Measurements from ENCODE around the gene FLVCR2.

GRCh38 chr14:75566321-75566720 lies 12.1 kb upstream of the FLVCR2 start:
- TF ChIP-seq, protein P1, sequence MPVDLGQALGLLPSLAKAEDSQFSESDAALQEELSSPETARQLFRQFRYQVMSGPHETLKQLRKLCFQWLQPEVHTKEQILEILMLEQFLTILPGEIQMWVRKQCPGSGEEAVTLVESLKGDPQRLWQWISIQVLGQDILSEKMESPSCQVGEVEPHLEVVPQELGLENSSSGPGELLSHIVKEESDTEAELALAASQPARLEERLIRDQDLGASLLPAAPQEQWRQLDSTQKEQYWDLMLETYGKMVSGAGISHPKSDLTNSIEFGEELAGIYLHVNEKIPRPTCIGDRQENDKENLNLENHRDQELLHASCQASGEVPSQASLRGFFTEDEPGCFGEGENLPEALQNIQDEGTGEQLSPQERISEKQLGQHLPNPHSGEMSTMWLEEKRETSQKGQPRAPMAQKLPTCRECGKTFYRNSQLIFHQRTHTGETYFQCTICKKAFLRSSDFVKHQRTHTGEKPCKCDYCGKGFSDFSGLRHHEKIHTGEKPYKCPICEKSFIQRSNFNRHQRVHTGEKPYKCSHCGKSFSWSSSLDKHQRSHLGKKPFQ (tag by site-specific recombination; IDR thresholded peaks at IDR 0.05), result no peak
- TF ChIP-seq, protein P2, sequence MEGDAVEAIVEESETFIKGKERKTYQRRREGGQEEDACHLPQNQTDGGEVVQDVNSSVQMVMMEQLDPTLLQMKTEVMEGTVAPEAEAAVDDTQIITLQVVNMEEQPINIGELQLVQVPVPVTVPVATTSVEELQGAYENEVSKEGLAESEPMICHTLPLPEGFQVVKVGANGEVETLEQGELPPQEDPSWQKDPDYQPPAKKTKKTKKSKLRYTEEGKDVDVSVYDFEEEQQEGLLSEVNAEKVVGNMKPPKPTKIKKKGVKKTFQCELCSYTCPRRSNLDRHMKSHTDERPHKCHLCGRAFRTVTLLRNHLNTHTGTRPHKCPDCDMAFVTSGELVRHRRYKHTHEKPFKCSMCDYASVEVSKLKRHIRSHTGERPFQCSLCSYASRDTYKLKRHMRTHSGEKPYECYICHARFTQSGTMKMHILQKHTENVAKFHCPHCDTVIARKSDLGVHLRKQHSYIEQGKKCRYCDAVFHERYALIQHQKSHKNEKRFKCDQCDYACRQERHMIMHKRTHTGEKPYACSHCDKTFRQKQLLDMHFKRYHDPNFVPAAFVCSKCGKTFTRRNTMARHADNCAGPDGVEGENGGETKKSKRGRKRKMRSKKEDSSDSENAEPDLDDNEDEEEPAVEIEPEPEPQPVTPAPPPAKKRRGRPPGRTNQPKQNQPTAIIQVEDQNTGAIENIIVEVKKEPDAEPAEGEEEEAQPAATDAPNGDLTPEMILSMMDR (tag by site-specific recombination; IDR thresholded peaks at IDR 0.05), result no peak
- TF ChIP-seq, protein P3, sequence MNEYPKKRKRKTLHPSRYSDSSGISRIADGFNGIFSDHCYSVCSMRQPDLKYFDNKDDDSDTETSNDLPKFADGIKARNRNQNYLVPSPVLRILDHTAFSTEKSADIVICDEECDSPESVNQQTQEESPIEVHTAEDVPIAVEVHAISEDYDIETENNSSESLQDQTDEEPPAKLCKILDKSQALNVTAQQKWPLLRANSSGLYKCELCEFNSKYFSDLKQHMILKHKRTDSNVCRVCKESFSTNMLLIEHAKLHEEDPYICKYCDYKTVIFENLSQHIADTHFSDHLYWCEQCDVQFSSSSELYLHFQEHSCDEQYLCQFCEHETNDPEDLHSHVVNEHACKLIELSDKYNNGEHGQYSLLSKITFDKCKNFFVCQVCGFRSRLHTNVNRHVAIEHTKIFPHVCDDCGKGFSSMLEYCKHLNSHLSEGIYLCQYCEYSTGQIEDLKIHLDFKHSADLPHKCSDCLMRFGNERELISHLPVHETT (tag by site-specific recombination; IDR thresholded peaks at IDR 0.05), result no peak
- no peak for TF ChIP-seq GLIS1 (tag by site-specific recombination; IDR thresholded peaks at IDR 0.05)
- no peak for TF ChIP-seq ZNF24 (tag by site-specific recombination; IDR thresholded peaks at IDR 0.05)
- TF ChIP-seq ZNF621 (tag by site-specific recombination; IDR thresholded peaks at IDR 0.05), result no peak
- TF ChIP-seq ZNF549 (tag by site-specific recombination; IDR thresholded peaks at IDR 0.05), result no peak
- TF ChIP-seq ZNF138 (tag by site-specific recombination; IDR thresholded peaks at IDR 0.05; ENCODE audit: borderline replicate concordance), result no peak
- no peak for TF ChIP-seq ZFP37 (tag by site-specific recombination; IDR thresholded peaks at IDR 0.05)

Data from HEK293 (cell line).